K562 (cell line): Measurements from ENCODE around the gene KMT2C. TPM values are rescaled to one million over a fixed set of nuclear protein-coding genes. Genes with fewer than 3 reads are reported as not detected.

Experiments used
- EP300 ChIP-seq: IDR thresholded peaks from 2 replicates; pipeline ENCODE4 v1.6.1; 2012; ENCODE audit warnings: low read length, improper control_type of control experiment
- HES1 ChIP-seq: fragments of 450-650 bp; IDR thresholded peaks from 2 replicates; pipeline ENCODE4 v1.6.1; 2016; ENCODE audit warnings: low read depth, mild to moderate bottlenecking, moderate library complexity
- JUND ChIP-seq, 2 experiments: IDR thresholded peaks; 2 replicates in 1 of 2; 3 replicates in 1 of 2; pipeline ENCODE4 v1.6.1; 2011; ENCODE audit warnings: borderline replicate concordance in 2 of 2, low read depth in 2 of 2, low read length in 2 of 2, improper control_type of control experiment in 1 of 2, missing biosample characterization in 1 of 2, missing genetic modification characterization in 1 of 2, missing genetic modification reagents in 1 of 2
- LEF1 ChIP-seq: fragments of 450-650 bp; IDR thresholded peaks from 2 replicates; pipeline ENCODE4 v1.6.1; 2016; ENCODE audit warnings: mild to moderate bottlenecking
- MEIS2 ChIP-seq: fragments of 450-650 bp; IDR thresholded peaks from 2 replicates; pipeline ENCODE4 v1.6.1; 2014; ENCODE audit warnings: mild to moderate bottlenecking; ENCODE audit not compliant: partially characterized antibody
- NR1H2 ChIP-seq: sonication (generic); formaldehyde crosslinking; IDR thresholded peaks from 2 replicates; pipeline ENCODE4 v1.4.0; 2020; ENCODE audit warnings: mild to moderate bottlenecking, missing genetic modification reagents
- RAD51 ChIP-seq: fragments of 450-650 bp; IDR thresholded peaks from 2 replicates; pipeline ENCODE4 v1.7.1; 2016; ENCODE audit warnings: low read depth, mild to moderate bottlenecking, borderline replicate concordance
- SNIP1 ChIP-seq: fragments of 450-650 bp; IDR thresholded peaks from 2 replicates; pipeline ENCODE4 v1.7.1; 2017; ENCODE audit warnings: low read depth, mild to moderate bottlenecking
- SOX6 ChIP-seq: fragments of 450-650 bp; IDR thresholded peaks from 2 replicates; pipeline ENCODE4 v1.6.1; 2014; ENCODE audit warnings: mild to moderate bottlenecking
- TBL1XR1 ChIP-seq, 2 experiments: IDR thresholded peaks; 2 replicates each; pipeline ENCODE4 v1.6.1; 2012; ENCODE audit warnings: improper control_type of control experiment in 2 of 2, low read length in 2 of 2, mild to moderate bottlenecking in 1 of 2
- TEAD4 ChIP-seq, 2 experiments: sonication (generic) in 1 of 2; formaldehyde crosslinking in 1 of 2; IDR thresholded peaks; 2 replicates each; pipeline versions ENCODE4 v1.6.1 to v1.8.0; 2012 to 2022; ENCODE audit warnings: borderline replicate concordance in 1 of 2, inconsistent platforms in 1 of 2, low read length in 1 of 2, mild to moderate bottlenecking in 1 of 2, missing genetic modification reagents in 1 of 2
- ZEB2 ChIP-seq: fragments of 450-650 bp; IDR thresholded peaks from 2 replicates; pipeline ENCODE4 v1.6.1; 2016
- ZNF436 ChIP-seq: fragments of 250-450, 450-650 bp; sonication (Bioruptor Pico); formaldehyde crosslinking; IDR thresholded peaks from 2 replicates; pipeline ENCODE4 v1.7.0; 2020; ENCODE audit warnings: mild to moderate bottlenecking
- ZNF551 ChIP-seq: fragments of 250-450 bp; sonication (Bioruptor Pico); IDR thresholded peaks from 2 replicates; pipeline ENCODE4 v1.5.0; 2021; ENCODE audit warnings: mild to moderate bottlenecking, moderate library complexity
- polyA plus RNA-seq, 8 experiments: library from polyadenylated mRNA; depleted of rRNA in 4 of 8; stranded (reverse) in 5 of 8; unstranded in 3 of 8; fragments of >200 nt; fragmentation: Nextera tagmentation in 2 of 8; fragmentation: Illumina TruSeq in 1 of 8; extraction: Ambion mirVana in 2 of 8; extraction: Trizol in 1 of 8; gene quantifications; 2 replicates each; pipeline versions ENCODE4 v1.2.1 to v1.2.3, GENCODE V29; 2011 to 2014; ENCODE audit warnings: inconsistent platforms in 1 of 8, missing spikeins in 1 of 8
- total RNA-seq, 7 experiments: library from RNA; depleted of rRNA in 6 of 7; stranded (reverse); fragments of >200 nt in 6 of 7; fragmentation: Illumina TruSeq in 2 of 7; extraction: Trizol in 2 of 7; gene quantifications; 2 replicates each; pipeline versions ENCODE4 v1.2.1 to v1.2.3, GENCODE V29; 2011 to 2021; ENCODE audit warnings: low replicate concordance in 1 of 7
- TF ChIP-seq, protein P1 (sequence below), 2 experiments: fragments of 150-350 bp in 1 of 2; IDR thresholded peaks; 2 replicates each; pipeline ENCODE4 v1.6.1; 2012 to 2016; ENCODE audit warnings: low read depth in 2 of 2, low read length in 2 of 2, mild to moderate bottlenecking in 1 of 2, moderate library complexity in 1 of 2
- TF ChIP-seq, protein P2 (sequence below): fragments of 450-650 bp; IDR thresholded peaks from 2 replicates; pipeline ENCODE4 v1.6.1; 2016

The KMT2C gene
- total and polyA plus RNA-seq, 9 of the 15 experiments (the other 6 are each of a cell fraction or from before 2014, with no cell fraction given) = 4.9 to 67.8 (median 27.1) TPM

DNA sequence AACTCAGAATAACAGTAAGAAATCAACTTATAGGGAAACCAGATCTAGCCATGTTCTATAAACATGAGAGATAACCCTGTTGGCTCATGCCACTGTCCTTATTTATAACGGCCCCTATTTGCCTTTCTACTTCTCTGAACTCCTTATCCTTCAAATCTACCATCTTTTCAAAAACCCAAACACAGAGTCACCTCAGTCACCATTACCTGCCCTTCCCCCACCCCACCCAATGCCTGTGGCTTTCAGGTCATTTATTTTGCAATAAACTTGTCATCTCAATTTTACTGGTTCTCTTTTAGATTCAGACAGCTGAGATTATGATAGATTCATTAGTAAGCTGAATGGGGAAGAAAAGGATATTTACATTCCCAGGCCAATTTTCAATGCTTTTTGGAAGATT, 53.6 kb downstream of the KMT2C start (continued):
- TF ChIP-seq NR1H2 (CRISPR knock-in tag) (no peak), ZNF436 (CRISPR knock-in tag) (no peak), SNIP1 (no peak), ZNF551 (CRISPR knock-in tag) (no peak), RAD51 (no peak), MEIS2 (peak; percentile 91), TBL1XR1 (IDR thresholded peaks at IDR 0.05; ENCODE audit: low read length in 2 of 2) (peak in 1 of 2 experiments; percentile 50; a peak in 1 of 4 replicates), EP300 (peak; percentile 45; the same call in 1 of the 2 replicates), LEF1 (peak; percentile 50), SOX6 (no peak), JUND (IDR thresholded peaks at IDR 0.05; ENCODE audit: borderline replicate concordance, low read depth, low read length) (0 out of 2 replicates have a peak, but pooled peaks have one; percentile 33), JUND (tag; IDR thresholded peaks at IDR 0.05; ENCODE audit: borderline replicate concordance, low read depth, low read length) (no peak), HES1 (peak; percentile 38; the same call in 1 of the 2 replicates), ZEB2 (peak; percentile 63), TEAD4 (IDR thresholded peaks at IDR 0.05; ENCODE audit: low read length) (0 out of 2 replicates have a peak, but pooled peaks have one; percentile 21), TEAD4 (CRISPR knock-in tag; IDR thresholded peaks at IDR 0.05; ENCODE audit: borderline replicate concordance) (no peak)
- TF ChIP-seq, protein P1, sequence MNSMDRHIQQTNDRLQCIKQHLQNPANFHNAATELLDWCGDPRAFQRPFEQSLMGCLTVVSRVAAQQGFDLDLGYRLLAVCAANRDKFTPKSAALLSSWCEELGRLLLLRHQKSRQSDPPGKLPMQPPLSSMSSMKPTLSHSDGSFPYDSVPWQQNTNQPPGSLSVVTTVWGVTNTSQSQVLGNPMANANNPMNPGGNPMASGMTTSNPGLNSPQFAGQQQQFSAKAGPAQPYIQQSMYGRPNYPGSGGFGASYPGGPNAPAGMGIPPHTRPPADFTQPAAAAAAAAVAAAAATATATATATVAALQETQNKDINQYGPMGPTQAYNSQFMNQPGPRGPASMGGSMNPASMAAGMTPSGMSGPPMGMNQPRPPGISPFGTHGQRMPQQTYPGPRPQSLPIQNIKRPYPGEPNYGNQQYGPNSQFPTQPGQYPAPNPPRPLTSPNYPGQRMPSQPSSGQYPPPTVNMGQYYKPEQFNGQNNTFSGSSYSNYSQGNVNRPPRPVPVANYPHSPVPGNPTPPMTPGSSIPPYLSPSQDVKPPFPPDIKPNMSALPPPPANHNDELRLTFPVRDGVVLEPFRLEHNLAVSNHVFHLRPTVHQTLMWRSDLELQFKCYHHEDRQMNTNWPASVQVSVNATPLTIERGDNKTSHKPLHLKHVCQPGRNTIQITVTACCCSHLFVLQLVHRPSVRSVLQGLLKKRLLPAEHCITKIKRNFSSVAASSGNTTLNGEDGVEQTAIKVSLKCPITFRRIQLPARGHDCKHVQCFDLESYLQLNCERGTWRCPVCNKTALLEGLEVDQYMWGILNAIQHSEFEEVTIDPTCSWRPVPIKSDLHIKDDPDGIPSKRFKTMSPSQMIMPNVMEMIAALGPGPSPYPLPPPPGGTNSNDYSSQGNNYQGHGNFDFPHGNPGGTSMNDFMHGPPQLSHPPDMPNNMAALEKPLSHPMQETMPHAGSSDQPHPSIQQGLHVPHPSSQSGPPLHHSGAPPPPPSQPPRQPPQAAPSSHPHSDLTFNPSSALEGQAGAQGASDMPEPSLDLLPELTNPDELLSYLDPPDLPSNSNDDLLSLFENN (IDR thresholded peaks at IDR 0.05; ENCODE audit: low read depth in 2 of 2, low read length in 2 of 2) = 0 out of 4 replicates have a peak, but pooled peaks of 1 of the 2 experiments have one; percentile 21
- TF ChIP-seq, protein P2, sequence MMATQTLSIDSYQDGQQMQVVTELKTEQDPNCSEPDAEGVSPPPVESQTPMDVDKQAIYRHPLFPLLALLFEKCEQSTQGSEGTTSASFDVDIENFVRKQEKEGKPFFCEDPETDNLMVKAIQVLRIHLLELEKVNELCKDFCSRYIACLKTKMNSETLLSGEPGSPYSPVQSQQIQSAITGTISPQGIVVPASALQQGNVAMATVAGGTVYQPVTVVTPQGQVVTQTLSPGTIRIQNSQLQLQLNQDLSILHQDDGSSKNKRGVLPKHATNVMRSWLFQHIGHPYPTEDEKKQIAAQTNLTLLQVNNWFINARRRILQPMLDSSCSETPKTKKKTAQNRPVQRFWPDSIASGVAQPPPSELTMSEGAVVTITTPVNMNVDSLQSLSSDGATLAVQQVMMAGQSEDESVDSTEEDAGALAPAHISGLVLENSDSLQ = peak; percentile 55
